Measurements from ENCODE around the gene SOX15. TPM values are rescaled to one million over a fixed set of nuclear protein-coding genes. Genes with fewer than 3 reads are reported as not detected.
A peak's percentile ranks its signal among the peaks of the same experiment; 100 is the strongest.

Gene SOX15
- total and polyA plus RNA-seq, 2 experiments from 2014 or later, result 0.13 to 0.89 TPM

DNA sequence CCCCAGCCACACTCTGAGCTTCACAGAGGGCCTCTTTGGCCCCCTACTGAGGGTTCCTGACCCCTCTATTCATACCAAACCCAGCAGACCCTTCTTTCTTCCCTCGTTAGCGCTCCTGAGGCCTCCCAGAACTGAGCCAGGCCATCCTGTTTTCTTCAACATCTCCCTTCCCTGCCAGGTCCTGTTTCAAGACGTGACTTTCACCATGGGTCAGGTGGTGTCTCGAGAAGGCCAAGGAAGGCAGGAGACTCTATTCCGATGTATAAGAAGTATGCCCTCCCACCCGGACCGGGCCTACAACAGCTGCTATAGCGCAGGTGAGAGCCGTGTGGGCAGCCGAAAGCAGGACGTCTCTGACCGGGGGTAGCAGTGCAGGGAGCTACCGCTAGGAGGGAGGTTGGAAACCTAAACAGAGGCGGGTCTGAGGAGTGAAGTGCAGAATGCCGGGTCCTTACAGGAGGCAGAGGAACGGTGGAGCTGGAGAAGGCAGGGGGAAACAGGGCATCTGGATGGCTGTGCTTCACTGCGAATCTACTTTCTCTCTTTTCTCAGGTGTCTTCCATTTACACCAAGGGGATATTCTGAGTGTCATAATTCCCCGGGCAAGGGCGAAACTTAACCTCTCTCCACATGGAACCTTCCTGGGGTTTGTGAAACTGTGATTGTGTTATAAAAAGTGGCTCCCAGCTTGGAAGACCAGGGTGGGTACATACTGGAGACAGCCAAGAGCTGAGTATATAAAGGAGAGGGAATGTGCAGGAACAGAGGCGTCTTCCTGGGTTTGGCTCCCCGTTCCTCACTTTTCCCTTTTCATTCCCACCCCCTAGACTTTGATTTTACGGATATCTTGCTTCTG is 29.5 kb downstream of the SOX15 start:
- Histone ChIP-seq H3K36me3 (replicated peaks; ENCODE audit: insufficient read depth, low read depth) (no peaks in the 10 kb centered on the region), H3K4me2 (peak overlapping the region; percentile 96), H3K4me3 (peak overlapping the region; percentile 7), H3K9me2 (replicated peaks; ENCODE audit: insufficient read depth) (no peaks in the 10 kb centered on the region), H4K20me1 (ENCODE audit: insufficient read depth, poor library complexity, severe bottlenecking) (no peaks in the 10 kb centered on the region), H2AFZ (peak overlapping the region; percentile 46), H3K4me1 (ENCODE audit: insufficient read depth) (peaks cover 39% of the 10 kb centered on the region), H3K27me3 (no peaks in the 10 kb centered on the region), H3K9me3 (ENCODE audit: low read depth) (no peaks in the 10 kb centered on the region), H3K79me2 (peaks cover 33% of the 10 kb centered on the region), H3K27ac (peak overlapping the region; percentile 91)
- DNase-seq (ENCODE audit: low spot score), result peak; percentile 89
- TF ChIP-seq, protein P1, sequence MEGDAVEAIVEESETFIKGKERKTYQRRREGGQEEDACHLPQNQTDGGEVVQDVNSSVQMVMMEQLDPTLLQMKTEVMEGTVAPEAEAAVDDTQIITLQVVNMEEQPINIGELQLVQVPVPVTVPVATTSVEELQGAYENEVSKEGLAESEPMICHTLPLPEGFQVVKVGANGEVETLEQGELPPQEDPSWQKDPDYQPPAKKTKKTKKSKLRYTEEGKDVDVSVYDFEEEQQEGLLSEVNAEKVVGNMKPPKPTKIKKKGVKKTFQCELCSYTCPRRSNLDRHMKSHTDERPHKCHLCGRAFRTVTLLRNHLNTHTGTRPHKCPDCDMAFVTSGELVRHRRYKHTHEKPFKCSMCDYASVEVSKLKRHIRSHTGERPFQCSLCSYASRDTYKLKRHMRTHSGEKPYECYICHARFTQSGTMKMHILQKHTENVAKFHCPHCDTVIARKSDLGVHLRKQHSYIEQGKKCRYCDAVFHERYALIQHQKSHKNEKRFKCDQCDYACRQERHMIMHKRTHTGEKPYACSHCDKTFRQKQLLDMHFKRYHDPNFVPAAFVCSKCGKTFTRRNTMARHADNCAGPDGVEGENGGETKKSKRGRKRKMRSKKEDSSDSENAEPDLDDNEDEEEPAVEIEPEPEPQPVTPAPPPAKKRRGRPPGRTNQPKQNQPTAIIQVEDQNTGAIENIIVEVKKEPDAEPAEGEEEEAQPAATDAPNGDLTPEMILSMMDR (IDR thresholded peaks at IDR 0.05; ENCODE audit: poor library complexity), result peak; percentile 53
- no peak for TF ChIP-seq EZH2 (IDR thresholded peaks at IDR 0.05; ENCODE audit: borderline replicate concordance)
- WGBS (ENCODE audit: low lambda C conversion rate, missing lambda C conversion rate), result 26% methylated on average over 22 of the region's 22 CpGs

DNA sequence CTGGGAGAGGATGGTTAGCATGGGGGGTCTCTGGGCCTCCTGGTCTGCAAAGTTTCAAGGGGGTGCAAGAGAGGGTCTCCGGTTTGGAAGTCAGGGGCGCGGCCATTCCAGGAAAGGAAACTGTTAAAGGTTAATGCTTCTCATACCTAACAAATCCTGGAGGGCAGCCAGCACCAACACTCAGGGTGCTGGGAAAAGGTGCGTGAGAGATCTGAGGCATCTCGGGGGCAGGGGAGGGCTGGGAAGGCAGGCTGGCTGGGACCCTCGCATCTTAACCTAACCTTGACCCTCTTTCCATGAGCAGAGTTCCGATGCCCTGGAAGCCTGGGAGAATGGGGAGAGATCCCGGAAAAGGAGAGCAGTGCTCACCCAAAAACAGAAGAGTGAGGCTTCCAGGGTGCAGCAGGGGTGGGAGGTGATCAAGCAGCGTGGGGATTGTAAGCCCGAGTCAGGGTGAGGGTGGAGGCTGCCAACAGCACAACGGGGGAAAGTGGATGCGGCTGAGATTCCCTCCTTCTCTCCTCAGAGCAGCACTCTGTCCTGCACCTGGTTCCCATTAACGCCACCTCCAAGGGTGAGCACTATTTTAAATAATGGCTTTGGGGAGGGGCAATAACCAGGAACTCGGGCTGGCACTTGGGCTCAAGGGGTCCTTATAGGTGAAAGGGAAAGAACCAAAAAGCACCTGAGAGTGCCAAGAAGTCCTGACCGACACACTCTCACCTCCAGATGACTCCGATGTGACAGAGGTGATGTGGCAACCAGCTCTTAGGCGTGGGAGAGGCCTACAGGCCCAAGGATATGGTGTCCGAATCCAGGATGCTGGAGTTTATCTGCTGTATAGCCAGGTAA is 30.3 kb downstream of the SOX15 start:
- Histone ChIP-seq H3K9me3 (ENCODE audit: low read depth) (no peaks in the 10 kb centered on the region), H4K20me1 (ENCODE audit: insufficient read depth, poor library complexity, severe bottlenecking) (no peaks in the 10 kb centered on the region), H3K79me2 (peaks cover 26% of the 10 kb centered on the region), H3K4me1 (ENCODE audit: insufficient read depth) (peaks cover 39% of the 10 kb centered on the region), H3K4me3 (no peak overlapping the region), H3K36me3 (replicated peaks; ENCODE audit: insufficient read depth, low read depth) (no peaks in the 10 kb centered on the region), H3K27me3 (no peaks in the 10 kb centered on the region), H3K4me2 (peak overlapping the region; percentile 96), H3K27ac (peak overlapping the region; percentile 91), H2AFZ (no peak overlapping the region), H3K9me2 (replicated peaks; ENCODE audit: insufficient read depth) (no peaks in the 10 kb centered on the region)
- TF ChIP-seq EZH2 (IDR thresholded peaks at IDR 0.05; ENCODE audit: borderline replicate concordance) (no peak), EZH2phosphoT487 (IDR thresholded peaks at IDR 0.05; ENCODE audit: low read depth, severe bottlenecking, unreplicated experiment) (no peak)
- TF ChIP-seq, protein P1 (IDR thresholded peaks at IDR 0.05; ENCODE audit: poor library complexity), result no peak
- no peak for DNase-seq (ENCODE audit: low spot score)
- WGBS (ENCODE audit: low lambda C conversion rate, missing lambda C conversion rate), result 82% methylated on average over 15 of the region's 18 CpGs

DNA sequence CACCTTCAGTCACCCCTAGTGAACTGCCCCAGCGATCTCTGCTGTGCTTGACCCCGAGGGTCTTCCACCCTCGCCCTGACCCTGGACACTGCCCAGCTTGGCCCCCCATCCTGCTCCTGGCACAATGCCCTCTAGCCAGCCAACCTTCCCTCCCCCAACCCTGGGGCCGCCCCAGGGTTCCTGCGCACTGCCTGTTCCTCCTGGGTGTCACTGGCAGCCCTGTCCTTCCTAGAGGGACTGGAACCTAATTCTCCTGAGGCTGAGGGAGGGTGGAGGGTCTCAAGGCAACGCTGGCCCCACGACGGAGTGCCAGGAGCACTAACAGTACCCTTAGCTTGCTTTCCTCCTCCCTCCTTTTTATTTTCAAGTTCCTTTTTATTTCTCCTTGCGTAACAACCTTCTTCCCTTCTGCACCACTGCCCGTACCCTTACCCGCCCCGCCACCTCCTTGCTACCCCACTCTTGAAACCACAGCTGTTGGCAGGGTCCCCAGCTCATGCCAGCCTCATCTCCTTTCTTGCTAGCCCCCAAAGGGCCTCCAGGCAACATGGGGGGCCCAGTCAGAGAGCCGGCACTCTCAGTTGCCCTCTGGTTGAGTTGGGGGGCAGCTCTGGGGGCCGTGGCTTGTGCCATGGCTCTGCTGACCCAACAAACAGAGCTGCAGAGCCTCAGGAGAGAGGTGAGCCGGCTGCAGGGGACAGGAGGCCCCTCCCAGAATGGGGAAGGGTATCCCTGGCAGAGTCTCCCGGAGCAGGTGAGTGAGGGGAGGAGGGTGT is 31.2 kb downstream of the SOX15 start, which contains the start of gene TNFSF13:
Gene TNFSF13, plus strand, starts transcription at position 207 of the 776 bp plus-strand sequence. Its CDS starts 290 bp downstream, at position 497.
- TF ChIP-seq EZH2phosphoT487 (IDR thresholded peaks at IDR 0.05; ENCODE audit: low read depth, severe bottlenecking, unreplicated experiment) (no peak), EZH2 (IDR thresholded peaks at IDR 0.05; ENCODE audit: borderline replicate concordance) (no peak)
- TF ChIP-seq, protein P1 (IDR thresholded peaks at IDR 0.05; ENCODE audit: poor library complexity), result no peak
- H3K4me2 ChIP-seq, result peak within 1 kb of the TSS; percentile 73
- peaks cover 17% of the 10 kb centered on the region for H3K79me2 ChIP-seq
- no peaks in the 10 kb centered on the region for H3K9me3 ChIP-seq (ENCODE audit: low read depth)
- H4K20me1 ChIP-seq (ENCODE audit: insufficient read depth, poor library complexity, severe bottlenecking), result no peaks in the 10 kb centered on the region
- peaks cover 39% of the 10 kb centered on the region for H3K4me1 ChIP-seq (ENCODE audit: insufficient read depth)
- no peaks in the 10 kb centered on the region for H3K36me3 ChIP-seq (replicated peaks; ENCODE audit: insufficient read depth, low read depth)
- H3K4me3 ChIP-seq, result no peak within 1 kb of the TSS
- 89% methylated on average over 16 of the region's 16 CpGs for WGBS (ENCODE audit: low lambda C conversion rate, missing lambda C conversion rate)
- H3K27ac ChIP-seq, result peak within 1 kb of the TSS; percentile 92
- no peaks in the 10 kb centered on the region for H3K27me3 ChIP-seq
- DNase-seq (ENCODE audit: low spot score), result no peak
- H3K9me2 ChIP-seq (replicated peaks; ENCODE audit: insufficient read depth), result no peaks in the 10 kb centered on the region
- peak within 1 kb of the TSS; percentile 76 for H2AFZ ChIP-seq

All from hepatocyte (in vitro differentiated cells).